CD8-positive, alpha-beta memory T cell (primary cell): Measurements from ENCODE around the gene LEMD2. TPM values are rescaled to one million over a fixed set of nuclear protein-coding genes. Genes with fewer than 3 reads are reported as not detected.

Experiments used
- CTCF ChIA-PET: fragments of 350-600 bp; sonication (Branson Sonifier 250); formaldehyde crosslinking; loops from one replicate; lab custom pipeline; 2021; ENCODE audit warnings: antibody characterized with exemption; lab: Charles Lee
- POLR2A ChIA-PET: fragments of 350-600 bp; sonication (Branson Sonifier 250); formaldehyde crosslinking; loops from one replicate; lab custom pipeline; 2021; ENCODE audit warnings: antibody characterized with exemption; lab: Charles Lee
- DNase-seq, 5 donors: peaks; one replicate each; pipeline versions ENCODE4 v3.0.0 to v3.0.0-alpha.2; 2020 to 2022; ENCODE audit warnings: mixed read lengths in 1 of 5
- H3K27ac ChIP-seq: one replicate; pipeline ENCODE4 v1.7.0; 2013; ENCODE audit warnings: low read depth, mild to moderate bottlenecking, low read length, moderate library complexity
- H3K27me3 ChIP-seq: 2 replicates; pipeline ENCODE4 v1.7.0; 2013; ENCODE audit warnings: low read length, mild to moderate bottlenecking; ENCODE audit not compliant: insufficient read depth, poor library complexity, severe bottlenecking
- H3K36me3 ChIP-seq: 2 replicates; pipeline ENCODE4 v1.7.0; 2013; ENCODE audit warnings: mild to moderate bottlenecking, low read length, moderate library complexity; ENCODE audit not compliant: insufficient read depth
- H3K4me1 ChIP-seq: 2 replicates; pipeline ENCODE4 v1.7.0; 2013; ENCODE audit warnings: mild to moderate bottlenecking, low read length, moderate library complexity; ENCODE audit not compliant: insufficient read depth
- H3K4me3 ChIP-seq: 2 replicates; pipeline ENCODE4 v1.7.0; 2013; ENCODE audit warnings: mild to moderate bottlenecking, low read length
- H3K9me3 ChIP-seq: 2 replicates; pipeline ENCODE4 v1.7.0; 2013; ENCODE audit warnings: mild to moderate bottlenecking, low read length
- H3K27ac Mint-ChIP-seq, 8 donors: one replicate each; pipeline ENCODE4 v1.8.0; 2020 to 2021; ENCODE audit warnings: mixed read lengths in 8 of 8, mild to moderate bottlenecking in 6 of 8, inconsistent platforms in 3 of 8, moderate library complexity in 3 of 8
- H3K27me3 Mint-ChIP-seq, 2 donors: one replicate each; pipeline ENCODE4 v1.8.0; 2020 to 2021; ENCODE audit warnings: mixed read lengths in 2 of 2, mild to moderate bottlenecking in 1 of 2, moderate library complexity in 1 of 2
- H3K36me3 Mint-ChIP-seq, 3 donors: one replicate each; pipeline ENCODE4 v1.8.0; 2020 to 2021; ENCODE audit warnings: mixed read lengths in 3 of 3, inconsistent platforms in 1 of 3, mild to moderate bottlenecking in 1 of 3
- H3K4me1 Mint-ChIP-seq, 3 donors: one replicate each; pipeline ENCODE4 v1.8.0; 2020 to 2021; ENCODE audit warnings: mixed read lengths in 3 of 3, inconsistent platforms in 1 of 3, mild to moderate bottlenecking in 1 of 3
- H3K4me3 Mint-ChIP-seq, 7 donors: one replicate each; pipeline ENCODE4 v1.8.0; 2020 to 2021; ENCODE audit warnings: mixed read lengths in 7 of 7, mild to moderate bottlenecking in 6 of 7, moderate library complexity in 4 of 7, inconsistent platforms in 2 of 7
- H3K9me3 Mint-ChIP-seq, 5 donors: one replicate each; pipeline ENCODE4 v1.8.0; 2020 to 2022; ENCODE audit warnings: mixed read lengths in 5 of 5, mild to moderate bottlenecking in 3 of 5, moderate library complexity in 2 of 5, inconsistent platforms in 1 of 5
- polyA plus RNA-seq: library from polyadenylated mRNA; unstranded; fragments of 300-500 nt; fragmentation: Illumina TruSeq; gene quantifications from one replicate; pipeline ENCODE4 v1.2.3, GENCODE V29; 2021
- total RNA-seq, 2 experiments: library from RNA; stranded (reverse); gene quantifications; one replicate each; pipeline ENCODE4 v1.2.3, GENCODE V29; 2021

The LEMD2 gene
- total and polyA plus RNA-seq, 3 experiments from 2014 or later = 45.4 to 55.5 (median 51.8) TPM

DNA sequence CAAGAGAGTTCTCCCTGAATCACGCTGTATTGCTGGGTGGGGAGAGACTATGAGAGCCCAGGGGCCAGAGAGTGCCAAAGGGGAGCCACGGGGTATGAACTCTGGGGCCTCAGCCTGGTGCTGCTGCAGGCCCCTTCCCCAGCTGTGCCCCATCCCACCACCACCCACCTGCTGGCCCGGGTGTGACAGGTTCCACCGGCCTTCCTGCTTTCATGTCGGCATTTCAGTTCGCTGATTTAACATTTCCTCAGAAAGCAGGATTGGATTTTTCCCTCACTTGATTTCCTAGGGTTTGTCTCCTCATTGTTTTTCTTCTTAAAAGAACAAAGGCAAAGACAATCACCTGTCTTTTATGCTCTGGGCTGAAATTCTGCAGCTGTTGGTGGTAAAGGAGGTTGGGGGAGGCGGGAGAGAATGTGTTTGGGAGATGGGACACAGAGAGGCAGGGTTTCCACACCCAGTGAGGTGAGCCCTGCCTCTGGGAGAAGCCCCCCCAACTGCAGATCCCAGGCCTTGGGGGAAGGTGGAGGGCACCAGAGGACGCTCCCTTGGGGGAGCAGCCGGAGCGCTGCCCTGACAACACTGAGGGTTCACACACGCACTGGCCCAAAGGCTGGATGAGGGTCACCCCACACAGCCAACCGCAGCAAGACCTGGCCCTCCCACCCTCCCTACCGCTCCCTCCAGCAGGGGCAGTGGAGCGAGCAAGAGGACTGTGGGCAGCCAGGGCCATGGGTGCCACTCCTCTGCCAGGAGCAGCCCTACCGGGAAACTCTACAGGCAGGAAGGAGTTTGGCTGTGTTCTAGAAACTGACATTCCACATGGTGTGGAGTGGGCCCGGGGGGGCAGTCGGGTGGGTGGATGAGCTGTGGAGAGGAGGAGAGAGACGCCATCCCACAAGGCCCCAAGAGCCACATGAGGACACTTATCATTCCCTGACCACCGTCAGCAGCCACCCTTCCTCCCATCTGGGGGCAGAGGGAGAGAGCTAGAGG, 25.4 kb upstream of the LEMD2 start:
- Mint-ChIP-seq H3K4me1 (peaks cover 0 to under 1% (median 0%) of the 10 kb centered on the region in 3 donors), H3K27me3 (peaks cover 37 to 51% of the 10 kb centered on the region in 2 donors), H3K9me3 (no peaks in the 10 kb centered on the region), H3K27ac (no peak overlapping the region), H3K36me3 (no peaks in the 10 kb centered on the region), H3K4me3 (no peak overlapping the region)
- Histone ChIP-seq H3K27me3 (peaks cover 15% of the 10 kb centered on the region), H3K27ac (no peak overlapping the region), H3K36me3 (no peaks in the 10 kb centered on the region), H3K4me1 (no peaks in the 10 kb centered on the region), H3K4me3 (no peak overlapping the region), H3K9me3 (no peaks in the 10 kb centered on the region)
- ChIA-PET CTCF (no interaction called here), POLR2A (no interaction called here)
- no peak for DNase-seq

DNA sequence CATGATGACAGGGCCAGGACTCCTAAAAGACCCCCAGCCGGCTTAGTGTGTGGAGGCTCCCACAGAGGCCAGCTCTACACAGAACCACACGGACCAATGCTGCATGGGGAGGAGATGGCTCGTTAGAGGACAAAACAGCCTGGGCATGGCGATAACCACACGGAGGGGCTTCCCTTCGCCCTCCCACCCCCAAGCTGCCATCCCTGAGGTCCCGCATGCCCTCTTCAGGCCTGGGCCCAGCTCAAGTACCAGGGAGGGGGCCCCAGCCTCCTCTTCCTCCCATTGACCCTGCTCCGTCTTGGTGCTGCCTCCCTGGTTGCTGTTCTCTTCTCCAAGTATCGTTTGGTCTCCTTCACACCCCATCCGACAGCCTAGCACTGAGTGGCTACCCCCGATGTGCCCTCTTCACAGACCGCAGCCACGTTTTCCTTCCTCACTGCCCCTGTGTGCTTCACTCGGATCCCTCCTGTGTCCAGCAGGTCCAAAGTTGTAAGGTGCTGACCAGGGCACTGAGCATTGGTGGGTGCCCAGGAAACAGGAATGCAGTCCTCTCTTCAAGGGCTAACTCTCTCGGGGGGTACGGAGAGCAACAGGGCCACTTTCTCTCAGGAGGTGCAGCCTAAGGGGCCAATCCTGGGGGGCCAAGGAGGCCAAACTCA, 24.4 kb upstream of the LEMD2 start:
- H3K4me1 Mint-ChIP-seq = peaks cover 3 to 10% (median 9%) of the 10 kb centered on the region in 3 donors
- H3K36me3 Mint-ChIP-seq = no peaks in the 10 kb centered on the region
- H3K4me3 ChIP-seq = no peak overlapping the region
- no peak overlapping the region for H3K4me3 Mint-ChIP-seq
- peaks cover 23% of the 10 kb centered on the region for H3K27me3 ChIP-seq
- H3K9me3 Mint-ChIP-seq = no peaks in the 10 kb centered on the region
- DNase-seq = no peak
- ChIA-PET POLR2A (no interaction called here), CTCF (no interaction called here)
- no peaks in the 10 kb centered on the region for H3K9me3 ChIP-seq
- H3K36me3 ChIP-seq = no peaks in the 10 kb centered on the region
- no peak overlapping the region for H3K27ac ChIP-seq
- H3K27ac Mint-ChIP-seq = no peak overlapping the region
- peaks cover under 1% of the 10 kb centered on the region for H3K4me1 ChIP-seq
- H3K27me3 Mint-ChIP-seq = peaks cover 41 to 60% of the 10 kb centered on the region in 2 donors

DNA sequence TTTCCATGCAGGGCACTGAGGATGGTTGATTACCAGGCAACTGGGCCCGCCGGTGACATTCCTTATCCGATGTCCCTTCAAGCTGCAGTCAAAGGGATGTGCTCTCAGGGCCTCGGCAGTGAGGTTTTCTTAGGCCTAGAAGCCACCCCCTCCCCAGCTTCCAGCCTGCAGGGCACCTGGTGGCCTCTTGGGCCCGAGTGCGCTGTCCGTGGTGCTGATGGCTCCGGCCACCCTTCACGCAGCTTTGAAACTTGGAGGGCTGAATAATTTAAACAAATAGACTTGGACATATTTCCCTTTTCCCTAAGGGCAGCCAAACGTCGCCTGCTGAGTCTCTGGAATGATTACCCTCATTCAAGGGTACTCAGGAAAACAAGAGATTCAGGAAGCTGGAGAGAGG, 23.7 kb upstream of the LEMD2 start:
- peak in 3 of 5 donors; percentile 9 to 50 (median 12) for DNase-seq
- no peak overlapping the region for H3K4me3 ChIP-seq
- CTCF ChIA-PET = interaction anchor here (1.1 kb wide), 2 partner anchors 43 to 68 kb away, joined by 3 to 4 read pairs; no protein-coding TSS in a partner anchor
- H3K27me3 Mint-ChIP-seq = peaks cover 42 to 67% of the 10 kb centered on the region in 2 donors
- no peak overlapping the region for H3K27ac ChIP-seq
- H3K4me3 Mint-ChIP-seq = no peak overlapping the region
- POLR2A ChIA-PET = no interaction called here
- peaks cover 8% of the 10 kb centered on the region for H3K4me1 ChIP-seq
- H3K9me3 Mint-ChIP-seq = no peaks in the 10 kb centered on the region
- no peaks in the 10 kb centered on the region for H3K36me3 ChIP-seq
- no peaks in the 10 kb centered on the region for H3K9me3 ChIP-seq
- H3K27me3 ChIP-seq = peaks cover 23% of the 10 kb centered on the region
- no peaks in the 10 kb centered on the region for H3K36me3 Mint-ChIP-seq
- peaks cover 10 to 17% (median 16%) of the 10 kb centered on the region in 3 donors for H3K4me1 Mint-ChIP-seq
- H3K27ac Mint-ChIP-seq = no peak overlapping the region

DNA sequence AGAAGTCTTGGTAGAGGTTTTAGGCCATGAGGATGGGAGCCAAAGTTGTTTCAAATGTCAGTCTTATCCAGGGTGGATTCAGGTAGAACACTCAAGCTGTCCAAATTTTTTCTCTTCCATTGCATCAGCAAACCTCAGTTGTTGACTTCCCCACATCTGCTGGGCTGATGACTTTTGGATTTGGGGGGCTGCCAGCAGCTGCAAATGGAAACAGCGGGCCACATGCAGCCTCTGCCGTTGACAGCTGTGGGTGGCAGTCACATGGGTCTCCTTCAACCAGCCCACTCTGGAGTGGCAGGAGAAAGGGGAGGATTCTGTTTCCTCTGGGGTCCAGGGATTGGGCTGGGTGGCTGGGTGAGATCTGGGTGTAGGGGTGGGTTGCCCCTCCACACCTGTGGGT, 20.7 kb upstream of the LEMD2 start:
- H3K9me3 ChIP-seq = no peaks in the 10 kb centered on the region
- H3K27ac Mint-ChIP-seq = no peak overlapping the region
- peaks cover 37 to 63% of the 10 kb centered on the region in 2 donors for H3K27me3 Mint-ChIP-seq
- CTCF ChIA-PET = no interaction called here
- H3K9me3 Mint-ChIP-seq = no peaks in the 10 kb centered on the region
- POLR2A ChIA-PET = no interaction called here
- H3K36me3 Mint-ChIP-seq = no peaks in the 10 kb centered on the region
- H3K4me1 Mint-ChIP-seq = peaks cover 15 to 27% (median 25%) of the 10 kb centered on the region in 3 donors
- H3K27me3 ChIP-seq = peaks cover 23% of the 10 kb centered on the region
- no peak for DNase-seq
- no peaks in the 10 kb centered on the region for H3K36me3 ChIP-seq
- peaks cover 14% of the 10 kb centered on the region for H3K4me1 ChIP-seq
- no peak overlapping the region for H3K4me3 ChIP-seq
- no peak overlapping the region for H3K4me3 Mint-ChIP-seq
- no peak overlapping the region for H3K27ac ChIP-seq

DNA sequence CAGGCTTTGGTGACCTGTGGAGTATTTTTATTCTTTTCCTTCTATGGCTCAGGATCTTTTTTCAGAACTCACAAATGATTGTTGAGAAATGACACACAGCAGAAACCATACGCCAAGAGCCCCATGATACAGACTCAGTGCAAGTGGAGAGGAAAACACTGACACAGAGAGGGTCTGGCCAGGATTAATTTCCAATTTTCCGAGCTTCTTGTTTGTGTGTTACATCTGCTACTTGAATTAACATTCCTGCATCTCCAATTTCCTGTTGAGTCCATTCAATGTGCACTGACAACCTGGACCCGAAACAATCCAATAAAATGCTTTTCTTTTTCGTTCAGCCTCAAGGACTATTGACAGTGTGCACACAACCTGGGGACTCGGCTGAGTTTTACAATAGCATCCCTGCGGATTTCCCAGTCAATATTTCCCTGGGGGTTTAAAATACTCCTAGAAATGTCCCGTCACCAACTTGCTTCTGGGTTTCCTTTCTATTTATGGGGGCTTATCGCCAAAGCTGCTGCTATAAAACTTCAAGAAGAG, 19.8 kb upstream of the LEMD2 start:
- Histone ChIP-seq H3K4me3 (no peak overlapping the region), H3K27ac (no peak overlapping the region), H3K4me1 (peaks cover 14% of the 10 kb centered on the region), H3K9me3 (no peaks in the 10 kb centered on the region), H3K27me3 (peaks cover 23% of the 10 kb centered on the region), H3K36me3 (no peaks in the 10 kb centered on the region)
- ChIA-PET CTCF (no interaction called here), POLR2A (no interaction called here)
- H3K27me3 Mint-ChIP-seq = peaks cover 37 to 61% of the 10 kb centered on the region in 2 donors
- no peak overlapping the region for H3K4me3 Mint-ChIP-seq
- peaks cover 18 to 27% (median 25%) of the 10 kb centered on the region in 3 donors for H3K4me1 Mint-ChIP-seq
- H3K9me3 Mint-ChIP-seq = no peaks in the 10 kb centered on the region
- H3K36me3 Mint-ChIP-seq = peaks cover 0 to 2% (median 0%) of the 10 kb centered on the region in 3 donors
- no peak overlapping the region for H3K27ac Mint-ChIP-seq
- no peak for DNase-seq

DNA sequence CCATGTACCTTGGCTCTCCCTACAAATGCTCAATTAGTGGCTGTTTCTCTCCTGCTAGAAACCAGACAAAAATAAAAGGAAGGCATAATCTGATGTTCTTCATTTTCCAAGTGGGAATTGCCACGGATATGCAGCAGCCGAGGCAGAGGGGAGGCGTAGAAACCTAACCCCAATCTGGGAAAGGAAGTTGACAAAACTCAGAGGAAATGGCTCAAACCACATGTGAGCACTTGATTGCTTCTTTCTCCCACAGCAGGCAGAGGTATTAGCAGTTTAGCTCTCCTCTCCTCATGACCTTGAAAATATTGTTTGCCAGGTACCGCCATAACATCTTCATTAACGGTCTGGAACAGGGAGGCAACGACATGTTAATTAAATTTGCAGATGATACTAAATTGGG, 18.7 kb upstream of the LEMD2 start:
- CTCF ChIA-PET = no interaction called here
- Histone ChIP-seq H3K4me1 (peaks cover 14% of the 10 kb centered on the region), H3K27me3 (peaks cover 19% of the 10 kb centered on the region), H3K9me3 (no peaks in the 10 kb centered on the region), H3K27ac (no peak overlapping the region), H3K36me3 (no peaks in the 10 kb centered on the region), H3K4me3 (no peak overlapping the region)
- no peaks in the 10 kb centered on the region for H3K9me3 Mint-ChIP-seq
- H3K4me3 Mint-ChIP-seq = peak overlapping the region in 4 of 7 donors; percentile 26 to 40 (median 36)
- peaks cover 30 to 54% of the 10 kb centered on the region in 2 donors for H3K27me3 Mint-ChIP-seq
- H3K4me1 Mint-ChIP-seq = peaks cover 18 to 27% (median 25%) of the 10 kb centered on the region in 3 donors
- H3K27ac Mint-ChIP-seq = peak overlapping the region in 1 of 8 donors; percentile 26
- peaks cover 0 to 2% (median 0%) of the 10 kb centered on the region in 3 donors for H3K36me3 Mint-ChIP-seq
- no peak for DNase-seq
- POLR2A ChIA-PET = no interaction called here

DNA sequence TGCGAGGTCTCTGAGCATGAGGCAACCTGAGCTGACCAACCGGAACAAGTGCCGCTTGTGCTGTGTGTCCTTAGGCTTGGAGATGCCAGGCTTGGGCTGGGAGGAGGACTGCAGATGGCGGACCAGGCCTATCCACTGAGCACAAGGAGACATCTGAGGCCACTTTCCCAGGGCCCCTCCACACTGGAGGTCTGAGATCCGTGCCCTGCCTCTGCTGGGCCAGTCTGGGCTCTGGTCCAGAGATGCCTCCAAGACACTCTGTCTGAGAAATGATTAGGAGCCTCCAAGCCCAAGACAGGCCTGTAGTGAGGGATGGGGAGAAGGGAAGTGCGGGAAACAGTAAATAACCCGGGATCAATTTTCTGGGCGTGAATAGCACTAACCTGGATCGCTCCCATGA, 17.9 kb upstream of the LEMD2 start:
- CTCF ChIA-PET = no interaction called here
- Mint-ChIP-seq H3K27ac (no peak overlapping the region), H3K36me3 (peaks cover 0 to 2% (median 0%) of the 10 kb centered on the region in 3 donors), H3K4me3 (peak overlapping the region in 1 of 7 donors; percentile 59), H3K4me1 (peaks cover 18 to 27% (median 25%) of the 10 kb centered on the region in 3 donors), H3K9me3 (no peaks in the 10 kb centered on the region), H3K27me3 (peaks cover 26 to 46% of the 10 kb centered on the region in 2 donors)
- Histone ChIP-seq H3K27ac (no peak overlapping the region), H3K36me3 (no peaks in the 10 kb centered on the region), H3K9me3 (no peaks in the 10 kb centered on the region), H3K4me1 (peaks cover 14% of the 10 kb centered on the region), H3K4me3 (no peak overlapping the region), H3K27me3 (peaks cover 11% of the 10 kb centered on the region)
- POLR2A ChIA-PET = no interaction called here
- no peak for DNase-seq
